ENCODE results near the gene PPP1CB.

PPP1CB gene

GRCh38 chr2:28745876-28746275, 5.8 kb upstream of the PPP1CB start:
- DNase-seq, result peak; percentile 24 to 32 (median 30)

- no peak for DNase-seq
These were observed 5.1 kb upstream of the PPP1CB start for GRCh38 chr2:28746429-28747111.

DNA sequence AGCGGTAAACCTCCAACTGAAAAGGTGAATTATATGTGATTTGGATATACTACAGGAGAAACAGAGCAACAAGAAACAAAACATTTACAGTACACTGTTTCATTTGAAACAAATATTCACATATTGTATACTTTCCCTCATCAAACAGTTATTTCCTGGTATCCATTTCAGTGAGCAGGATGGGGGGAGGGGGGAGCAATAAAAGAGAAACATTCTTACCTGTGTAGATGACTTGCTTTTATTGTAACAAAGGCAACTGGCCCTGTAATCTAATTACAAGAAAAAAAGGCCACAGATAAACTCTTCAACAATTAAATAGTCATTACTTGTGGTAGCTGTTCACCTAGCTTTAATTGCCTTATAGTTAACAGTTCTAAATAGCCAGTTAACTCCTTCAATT, 3.9 kb upstream of the PPP1CB start:
- no peak for DNase-seq

DNA sequence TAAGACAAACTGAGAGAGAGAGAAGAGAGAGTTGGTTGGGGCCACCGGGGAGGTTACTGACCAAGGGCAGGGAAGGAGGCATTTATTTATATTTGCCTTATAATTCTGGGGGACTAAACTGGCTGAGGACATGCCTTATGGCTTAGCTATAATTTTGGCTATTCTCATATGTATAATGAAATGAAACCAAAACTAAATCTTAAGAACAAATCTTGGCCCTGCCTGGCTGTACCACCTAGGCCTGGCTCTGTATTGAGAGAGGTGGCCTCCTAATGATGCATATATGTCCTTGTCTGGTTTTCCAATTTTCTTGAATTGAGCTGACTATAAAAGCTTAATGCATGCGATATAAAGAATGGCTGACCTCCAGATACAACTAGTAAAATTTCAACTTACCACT, 3.5 kb upstream of the PPP1CB start:
- DNase-seq, result no peak

DNA sequence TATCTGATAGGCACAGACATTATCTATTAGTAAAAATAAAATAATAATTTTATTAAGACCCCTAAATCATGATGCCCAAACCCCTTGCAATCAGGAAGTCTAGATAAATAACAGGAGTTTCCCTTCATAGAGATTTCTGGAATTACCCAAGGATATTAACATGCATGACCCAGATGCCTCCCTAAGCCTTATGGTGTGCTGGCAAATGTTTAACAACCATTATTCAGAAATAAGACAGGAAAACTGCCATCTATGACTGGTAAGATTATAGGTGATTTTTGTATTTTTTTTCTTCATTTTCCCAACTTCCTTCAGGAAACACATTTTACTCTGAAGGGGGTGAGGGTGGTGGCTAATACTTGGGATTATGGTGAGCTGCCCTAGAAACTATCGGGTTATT, 2.7 kb upstream of the PPP1CB start:
- DNase-seq, result no peak

DNA sequence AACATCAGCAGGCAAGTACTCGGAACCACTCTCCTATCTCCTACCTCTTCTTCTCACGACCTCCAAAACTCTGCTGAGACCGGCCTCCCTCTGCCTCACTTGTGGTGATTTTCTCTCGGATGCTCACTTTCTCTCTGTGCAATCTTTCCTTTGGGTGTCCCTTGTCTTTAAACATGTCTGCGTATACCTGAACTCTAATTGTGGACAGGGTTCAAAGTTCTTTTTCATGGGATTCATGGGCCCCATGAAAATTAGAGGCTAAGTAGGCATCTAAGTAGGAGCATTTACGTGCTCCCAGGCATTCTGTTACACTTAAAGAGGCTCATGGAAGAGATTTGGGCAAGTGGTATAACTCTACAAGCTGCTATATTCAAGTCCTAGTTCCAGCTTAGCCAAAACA, 2.1 kb upstream of the PPP1CB start:
- no peak for DNase-seq

DNA sequence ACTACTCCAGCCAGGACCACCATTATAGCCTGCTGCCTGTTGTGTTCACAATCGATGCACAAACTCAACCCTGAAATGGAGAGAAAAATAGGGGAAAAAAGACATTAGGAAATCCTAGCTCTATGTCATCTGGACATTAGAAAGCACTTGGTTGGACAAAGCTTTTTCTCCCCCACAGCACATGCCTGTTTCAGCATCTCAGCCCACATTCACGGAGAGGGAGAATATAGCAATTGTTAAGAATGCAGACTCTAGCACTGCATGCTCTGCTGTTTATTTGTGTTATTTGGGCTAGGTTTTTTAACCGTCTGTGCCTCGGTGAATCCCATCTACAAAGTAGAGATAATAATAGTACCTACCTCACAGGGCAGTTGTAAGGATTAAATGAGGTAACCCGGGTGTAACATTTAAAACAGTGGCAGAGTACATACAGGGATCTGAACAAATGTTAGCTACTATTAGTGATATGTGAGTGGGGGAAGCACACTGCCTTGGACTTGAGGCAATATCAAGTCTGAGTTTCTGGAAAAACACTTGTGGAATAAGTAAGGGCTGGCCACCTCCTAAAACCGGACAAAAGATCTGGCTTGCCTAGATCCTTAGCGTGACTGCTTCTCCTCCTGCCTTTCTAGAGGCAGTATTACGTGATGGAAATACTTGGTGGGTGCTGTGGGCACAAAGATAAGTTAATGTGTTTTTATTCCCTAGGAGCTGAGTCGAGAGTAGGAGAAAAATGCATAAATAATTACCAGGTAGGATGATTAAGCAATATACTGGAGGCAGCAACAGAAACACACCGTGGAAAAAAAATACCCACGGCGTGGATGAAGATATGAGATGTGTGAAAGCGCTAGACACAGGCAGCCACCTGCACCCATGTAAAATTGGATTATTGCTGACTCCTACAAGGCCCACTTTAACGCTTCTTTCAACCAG, 1.0 kb upstream of the PPP1CB start:
- peak; percentile 25 to 42 (median 26) for DNase-seq

- DNase-seq, result peak; percentile 30 to 51 (median 33)
These were observed 463 bp downstream of the PPP1CB start for GRCh38 chr2:28751956-28752630.

GRCh38 chr2:28752631-28753376, 1.2 kb downstream of the PPP1CB start:
- DNase-seq, result no peak

- no peak for DNase-seq
These were observed 2.7 kb downstream of the PPP1CB start for GRCh38 chr2:28754321-28754720.

DNA sequence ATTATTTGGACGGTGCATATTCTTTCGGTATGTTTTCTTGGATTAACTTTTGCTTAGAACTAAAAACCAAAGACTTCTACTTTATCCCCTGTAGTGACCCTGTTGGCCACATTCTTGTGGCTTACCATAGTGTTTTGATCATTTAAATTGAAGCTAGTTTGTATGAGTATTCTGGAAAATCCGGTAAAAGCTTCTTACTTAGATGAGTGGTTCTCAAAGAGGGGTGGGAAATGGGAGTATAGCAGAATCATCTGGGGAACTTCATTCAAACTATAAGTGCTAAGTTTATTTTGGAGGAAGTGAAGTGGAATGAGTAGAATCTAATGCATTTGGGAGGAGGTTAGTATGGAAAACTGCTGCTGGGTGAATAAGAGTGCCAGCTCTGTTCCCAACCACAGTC, 3.8 kb downstream of the PPP1CB start:
- peak in 2 of 3 donors; percentile 52 to 59 for DNase-seq

DNA sequence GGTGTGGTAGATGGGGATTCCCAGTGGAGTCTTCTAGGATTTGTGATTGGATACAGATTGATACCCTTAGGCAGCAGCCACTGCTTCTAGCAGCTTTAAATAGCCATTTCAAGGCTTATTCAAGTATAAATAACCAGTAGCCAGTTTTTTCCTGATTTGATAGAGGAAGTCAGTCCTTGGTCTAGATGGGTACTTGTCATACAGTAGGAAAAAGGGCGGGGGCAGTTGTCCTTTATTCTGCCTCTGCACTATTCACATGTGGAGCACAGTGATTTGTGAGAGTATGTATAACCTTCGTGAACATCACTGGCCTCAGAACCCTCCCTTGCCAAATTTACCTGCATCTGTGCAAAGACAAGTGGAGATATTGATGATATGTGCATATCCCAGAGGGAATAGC, 6.8 kb downstream of the PPP1CB start:
- DNase-seq, result peak; percentile 22 to 50 (median 28)

GRCh38 chr2:28761420-28761819, 9.8 kb downstream of the PPP1CB start:
- DNase-seq, result no peak

GRCh38 chr2:28764909-28765711, 13.5 kb downstream of the PPP1CB start:
- DNase-seq, result no peak

DNA sequence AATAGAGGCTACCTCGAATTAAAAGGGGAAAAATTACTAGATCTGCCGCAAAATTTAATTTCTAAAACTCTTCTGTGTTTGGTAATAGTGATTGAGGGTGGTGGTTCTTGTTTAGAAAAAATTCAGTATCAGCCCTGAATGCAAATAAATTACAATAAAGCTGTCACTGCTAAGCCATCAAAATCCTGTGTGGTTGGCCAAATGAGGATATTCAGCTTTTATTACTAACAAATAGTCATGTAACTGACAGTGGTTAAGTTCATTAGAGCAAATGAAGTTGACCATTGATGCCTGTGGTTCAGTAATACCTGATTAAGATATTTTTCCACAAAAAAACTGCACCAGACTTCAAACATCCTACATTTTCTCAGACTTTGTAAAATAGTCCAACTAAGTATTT, 14.4 kb downstream of the PPP1CB start:
- DNase-seq, result no peak

- DNase-seq, result no peak
These were observed 15.7 kb downstream of the PPP1CB start for GRCh38 chr2:28767337-28767736.

GRCh38 chr2:28768422-28768821, 16.8 kb downstream of the PPP1CB start:
- no peak for DNase-seq

GRCh38 chr2:28768952-28769351, 17.3 kb downstream of the PPP1CB start:
- DNase-seq, result no peak

DNA sequence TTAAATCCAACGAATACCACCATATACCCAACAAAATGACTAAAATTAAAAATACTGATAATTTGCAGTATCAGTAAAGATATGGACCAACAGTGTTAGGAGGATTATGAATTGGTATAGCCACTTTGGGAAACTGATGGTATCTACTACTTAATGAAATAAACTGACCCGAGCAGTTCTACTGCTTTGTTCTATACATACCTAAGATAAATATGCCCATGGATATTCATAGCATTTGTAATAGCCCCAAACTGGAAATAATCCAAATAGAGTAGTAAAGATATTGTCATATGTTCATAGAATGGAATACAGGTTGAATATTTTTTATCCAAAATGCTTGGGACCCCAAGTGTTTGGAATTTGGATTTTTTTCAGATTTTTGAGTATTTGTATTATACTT, 20.7 kb downstream of the PPP1CB start:
- DNase-seq, result no peak

DNA sequence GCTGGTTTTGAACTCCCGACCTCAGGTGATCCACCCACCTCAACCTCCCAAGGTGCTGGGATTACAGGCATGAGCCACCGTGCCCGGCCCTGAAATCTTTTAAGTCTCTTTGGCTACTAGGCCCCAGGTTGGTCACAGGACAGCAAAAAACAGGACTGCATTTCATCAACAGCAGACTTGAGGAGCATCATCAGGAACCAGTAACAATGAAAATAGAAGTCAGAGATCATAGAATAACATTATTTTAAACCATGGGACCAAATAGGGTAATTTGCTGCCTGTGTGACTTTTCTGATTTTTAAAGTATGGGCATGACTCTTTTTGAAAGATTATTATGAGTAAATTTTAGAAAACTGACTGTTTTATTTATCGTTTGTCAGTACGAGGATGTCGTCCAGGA, 24.8 kb downstream of the PPP1CB start:
- no peak for DNase-seq

GRCh38 chr2:28778392-28778791, 26.8 kb downstream of the PPP1CB start:
- DNase-seq, result no peak

DNA sequence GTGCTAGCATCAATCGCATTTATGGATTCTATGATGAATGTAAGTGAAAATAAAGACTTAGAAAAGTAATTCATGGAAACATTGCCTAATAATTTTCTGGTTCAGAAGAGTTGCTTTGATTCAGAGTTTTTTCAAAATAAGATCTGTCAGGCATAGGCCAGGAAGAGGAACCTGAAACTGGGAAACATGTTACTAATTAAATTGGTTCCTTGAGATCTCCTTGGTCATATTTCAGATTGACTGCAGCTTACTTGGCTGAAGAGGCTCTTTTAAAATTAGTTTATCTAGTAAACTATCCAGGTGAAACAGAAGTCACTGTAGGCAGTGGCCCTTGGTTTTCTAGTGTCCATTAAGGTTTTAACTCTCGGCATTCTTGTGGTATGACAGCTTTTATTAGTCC, 27.4 kb downstream of the PPP1CB start:
- peak in 2 of 3 donors; percentile 42 to 60 for DNase-seq

All from suppressor macrophage treated with lipopolysaccharide for 1 hour (primary cell).